GM12892 (cell line): Measurements from ENCODE around the gene SIK2.

Experiments used
- POLR2A ChIP-seq: IDR thresholded peaks from 2 replicates; pipeline ENCODE4 v1.6.1; 2011; ENCODE audit warnings: low read depth, low read length, control low read depth
- POLR2AphosphoS5 ChIP-seq: IDR thresholded peaks from 2 replicates; pipeline ENCODE4 v1.6.1; 2011; ENCODE audit warnings: low read depth, low read length, control low read depth
- TAF1 ChIP-seq: IDR thresholded peaks from 2 replicates; pipeline ENCODE4 v1.6.1; 2011; ENCODE audit warnings: low read depth, mild to moderate bottlenecking, control low read depth, low read length, borderline replicate concordance

DNA sequence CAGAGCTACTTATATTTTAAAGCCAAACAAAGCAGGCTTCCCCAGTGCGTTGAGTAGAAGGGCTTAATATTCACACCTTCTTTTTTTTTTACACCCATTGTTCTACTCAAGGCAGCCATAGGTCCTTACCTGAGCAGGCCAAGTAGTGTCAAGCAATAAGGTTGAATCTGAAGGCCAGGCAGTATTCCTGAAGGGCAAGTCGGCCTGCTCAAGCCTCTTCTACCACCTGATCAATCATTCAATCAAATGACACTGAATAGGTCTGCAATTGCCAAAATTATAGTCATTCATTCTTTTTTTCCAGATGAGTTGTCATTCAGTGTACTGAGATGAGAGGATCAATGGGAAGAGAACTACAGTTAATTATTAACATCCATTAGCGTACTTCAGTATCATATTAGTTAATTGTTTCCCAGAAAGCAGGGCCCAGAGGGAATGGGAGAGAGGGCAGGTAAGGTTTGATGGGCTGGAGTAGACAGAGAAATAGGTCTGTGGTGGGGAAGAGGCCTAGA lies 175.9 kb downstream of the SIK2 start:
- TF ChIP-seq POLR2A (no peak), TAF1 (no peak), POLR2AphosphoS5 (no peak)
